ENCODE data around the gene WNT5A.
A peak's percentile ranks its signal among the peaks of the same experiment; 100 is the strongest.
"Not testable (repeated sequence)": the region's sequence is repeated elsewhere in the genome, so short reads cannot be mapped to it uniquely, and the experiment has no call there.

The WNT5A gene

GRCh38 chr3:55507808-55508207 lies 20.7 kb upstream of the WNT5A start:
- H3K4me3 ChIP-seq (ENCODE audit: low read depth, low read length) = no peak overlapping the region
- TF ChIP-seq CTCF (IDR thresholded peaks at IDR 0.05; ENCODE audit: control insufficient read depth, extremely low read depth, insufficient read depth) = no peak
- DNase-seq (ENCODE audit: low read depth) = no peak

GRCh38 chr3:55505776-55506175 lies 18.7 kb upstream of the WNT5A start:
- no peak overlapping the region for H3K4me3 ChIP-seq (ENCODE audit: low read depth, low read length)
- TF ChIP-seq CTCF (IDR thresholded peaks at IDR 0.05; ENCODE audit: control insufficient read depth, extremely low read depth, insufficient read depth) = no peak

GRCh38 chr3:55505102-55505501 lies 18.0 kb upstream of the WNT5A start:
- H3K4me3 ChIP-seq (ENCODE audit: low read depth, low read length); DNase-seq (ENCODE audit: low read depth): not testable (repeated sequence)
- peak; percentile 43 for TF ChIP-seq CTCF (IDR thresholded peaks at IDR 0.05; ENCODE audit: control insufficient read depth, extremely low read depth, insufficient read depth)

More at GRCh38 chr3:55505776-55506175, 18.7 kb upstream of the WNT5A start:
- no peak for DNase-seq (ENCODE audit: low read depth)

GRCh38 chr3:55501905-55502304 lies 14.8 kb upstream of the WNT5A start:
- no peak overlapping the region for H3K4me3 ChIP-seq (ENCODE audit: low read depth, low read length)
- TF ChIP-seq CTCF (IDR thresholded peaks at IDR 0.05; ENCODE audit: control insufficient read depth, extremely low read depth, insufficient read depth) = no peak
- no peak for DNase-seq (ENCODE audit: low read depth)

- no peak for DNase-seq (ENCODE audit: low read depth)
Measured at GRCh38 chr3:55500555-55501330, 13.6 kb upstream of the WNT5A start.

GRCh38 chr3:55498520-55498919 lies 11.4 kb upstream of the WNT5A start:
- H3K4me3 ChIP-seq (ENCODE audit: low read depth, low read length) = no peak overlapping the region
- no peak for DNase-seq (ENCODE audit: low read depth)
- no peak for TF ChIP-seq CTCF (IDR thresholded peaks at IDR 0.05; ENCODE audit: control insufficient read depth, extremely low read depth, insufficient read depth)

More at GRCh38 chr3:55500555-55501330, 13.6 kb upstream of the WNT5A start:
- H3K4me3 ChIP-seq (ENCODE audit: low read depth, low read length) = no peak overlapping the region
- no peak for TF ChIP-seq CTCF (IDR thresholded peaks at IDR 0.05; ENCODE audit: control insufficient read depth, extremely low read depth, insufficient read depth)

- DNase-seq (ENCODE audit: low read depth) = no peak
- no peak for TF ChIP-seq CTCF (IDR thresholded peaks at IDR 0.05; ENCODE audit: control insufficient read depth, extremely low read depth, insufficient read depth)
- no peak overlapping the region for H3K4me3 ChIP-seq (ENCODE audit: low read depth, low read length)
Measured at GRCh38 chr3:55497250-55497649, 10.1 kb upstream of the WNT5A start.
